Subcutaneous abdominal adipose tissue (tissue), 5 donors: ENCODE measurements around the gene SLC37A2.
A peak's percentile ranks its signal among the peaks of the same experiment; 100 is the strongest.

ENCODE experiments used
- H3K27ac ChIP-seq: one replicate; pipeline ENCODE4 v1.7.0; 2013; ENCODE audit warnings: low read depth, mild to moderate bottlenecking, inconsistent platforms, low read length, moderate library complexity
- H3K27me3 ChIP-seq, 5 donors: one replicate each; pipeline ENCODE4 v1.7.0; 2013; ENCODE audit warnings: low read length in 5 of 5, inconsistent platforms in 1 of 5; ENCODE audit not compliant: control insufficient read depth in 5 of 5, insufficient read depth in 4 of 5
- H3K36me3 ChIP-seq, 5 donors: one replicate each; pipeline ENCODE4 v1.7.0; 2013; ENCODE audit warnings: low read length in 5 of 5; ENCODE audit not compliant: control insufficient read depth in 5 of 5, insufficient read depth in 5 of 5
- H3K4me1 ChIP-seq, 5 donors: one replicate each; pipeline ENCODE4 v1.7.0; 2013; ENCODE audit warnings: low read length in 5 of 5, mild to moderate bottlenecking in 3 of 5, moderate library complexity in 1 of 5; ENCODE audit not compliant: control insufficient read depth in 5 of 5, insufficient read depth in 5 of 5
- H3K4me3 ChIP-seq, 5 donors: one replicate each; pipeline ENCODE4 v1.7.0; 2013; ENCODE audit warnings: low read length in 5 of 5, low read depth in 1 of 5
- H3K9ac ChIP-seq, 5 donors: one replicate each; pipeline ENCODE4 v1.7.0; 2013; ENCODE audit warnings: low read length in 5 of 5, mild to moderate bottlenecking in 4 of 5, moderate library complexity in 3 of 5
- H3K9me3 ChIP-seq, 5 donors: one replicate each; pipeline ENCODE4 v1.7.0; 2013; ENCODE audit warnings: low read length in 5 of 5; ENCODE audit not compliant: control insufficient read depth in 5 of 5
- donor health status: healthy.
- donor health status: healthy.
- donor health status: healthy.
- donor health status: healthy.
- donor health status: healthy.

SLC37A2 gene

DNA sequence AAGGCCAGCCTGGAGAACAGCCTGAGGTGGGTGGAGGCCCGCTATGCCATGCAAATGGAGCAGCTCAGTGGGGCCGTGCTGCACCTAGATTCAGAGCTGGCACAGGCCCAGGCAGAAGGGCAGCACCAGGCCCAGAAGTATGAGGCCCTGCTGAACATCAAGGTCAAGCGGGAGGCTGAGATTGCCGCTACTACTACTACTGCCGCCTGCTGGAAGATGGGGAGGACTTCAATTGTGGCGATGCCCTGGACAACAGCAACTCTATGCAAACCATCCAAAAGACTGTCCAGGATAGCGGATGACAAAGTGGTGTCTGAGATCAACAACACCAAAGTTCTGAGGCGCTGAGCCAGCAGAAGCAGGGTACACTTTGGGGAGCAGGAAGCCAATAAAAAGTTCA lies 51.4 kb downstream of the SLC37A2 start:
- no peaks in the 10 kb centered on the region for H3K27me3 ChIP-seq
- H3K4me3 ChIP-seq: no peak overlapping the region
- no peaks in the 10 kb centered on the region for H3K9me3 ChIP-seq
- H3K4me1 ChIP-seq: peaks cover 0 to 19% (median 14%) of the 10 kb centered on the region in 5 donors
- no peak overlapping the region for H3K9ac ChIP-seq
- no peak overlapping the region for H3K27ac ChIP-seq
- H3K36me3 ChIP-seq: no peaks in the 10 kb centered on the region

GRCh38 chr11:125117429-125117828 lies 54.3 kb downstream of the SLC37A2 start:
- Histone ChIP-seq H3K27me3 (no peaks in the 10 kb centered on the region), H3K9me3 (no peaks in the 10 kb centered on the region), H3K9ac (no peak overlapping the region), H3K27ac (no peak overlapping the region), H3K4me3 (no peak overlapping the region), H3K36me3 (no peaks in the 10 kb centered on the region), H3K4me1 (peaks cover 0 to under 1% (median 0%) of the 10 kb centered on the region in 5 donors)

DNA sequence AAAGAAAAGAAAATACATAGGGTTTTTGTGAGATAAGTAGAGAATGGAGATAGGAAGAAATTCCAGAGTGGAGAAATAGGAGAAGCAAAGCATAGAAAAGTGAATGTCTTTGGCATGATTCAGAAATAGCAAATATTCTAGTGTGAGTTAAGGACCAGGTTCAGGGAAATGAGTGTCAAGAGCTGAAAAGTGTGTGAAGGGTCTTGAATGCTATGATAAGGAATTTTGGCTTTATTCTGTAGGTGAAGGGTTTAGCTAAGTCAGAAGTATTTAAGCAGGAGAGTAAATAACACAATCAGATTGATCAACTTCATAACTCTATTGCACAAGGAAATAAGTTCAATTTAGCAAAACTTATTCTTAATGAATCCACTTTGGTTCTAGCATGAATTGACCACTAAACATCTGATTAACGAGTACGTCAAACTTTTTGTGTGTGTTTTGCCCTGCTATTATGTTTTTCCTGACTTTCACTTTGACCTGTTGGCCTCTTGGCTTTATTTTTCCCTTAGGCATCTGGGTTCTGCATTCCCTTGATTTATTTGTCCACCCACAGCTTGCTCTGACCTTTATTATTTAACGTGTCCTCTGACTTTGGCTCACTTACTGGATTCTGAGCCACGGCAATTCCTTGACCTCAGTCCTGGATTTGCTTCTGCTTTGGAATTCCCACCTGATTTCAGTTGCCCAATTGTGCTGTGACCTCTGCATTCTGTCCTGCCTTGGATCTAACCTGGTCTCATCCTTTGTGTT lies 60.3 kb downstream of the SLC37A2 start:
- peaks cover 0 to 19% (median 10%) of the 10 kb centered on the region in 5 donors for H3K4me1 ChIP-seq
- H3K27me3 ChIP-seq: no peaks in the 10 kb centered on the region
- peak overlapping the region; percentile 90 for H3K27ac ChIP-seq
- peak overlapping the region in 3 of 5 donors; percentile 21 to 65 (median 25) for H3K9ac ChIP-seq
- no peaks in the 10 kb centered on the region for H3K9me3 ChIP-seq
- H3K4me3 ChIP-seq: peak overlapping the region in 4 of 5 donors; percentile 38 to 49 (median 43)
- H3K36me3 ChIP-seq: no peaks in the 10 kb centered on the region

DNA sequence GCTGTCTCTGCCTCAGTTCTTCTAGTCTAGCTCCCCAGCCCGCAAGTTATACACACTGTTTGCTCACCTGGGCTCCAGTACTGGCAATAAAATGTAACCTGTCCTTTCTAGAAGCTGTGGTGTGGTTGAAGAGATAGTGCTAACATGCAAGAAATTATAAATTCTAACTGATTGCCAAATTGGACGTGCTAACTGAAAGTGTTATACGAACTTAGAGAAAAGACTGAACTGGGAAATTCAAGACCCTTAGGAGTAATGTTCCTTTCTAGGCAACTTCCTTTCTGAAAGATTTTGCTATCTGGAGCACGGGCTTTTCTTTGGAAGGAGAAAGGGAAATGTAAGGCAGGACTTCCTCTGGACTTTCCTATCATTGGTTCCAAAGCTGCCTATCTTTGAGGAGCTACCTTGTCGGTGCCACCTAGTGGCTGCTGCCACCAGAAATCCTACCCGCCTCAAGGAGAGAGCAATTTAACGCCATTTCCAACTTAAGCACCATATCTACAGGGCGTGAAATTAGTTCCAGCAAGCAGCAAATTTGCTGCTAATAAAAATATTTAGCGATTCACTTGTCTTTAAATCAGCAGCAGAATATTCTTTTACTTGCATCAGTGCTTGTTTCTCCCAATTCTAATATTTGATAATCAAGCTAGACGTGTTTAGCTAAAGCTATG lies 61.0 kb downstream of the SLC37A2 start:
- no peaks in the 10 kb centered on the region for H3K9me3 ChIP-seq
- peaks cover 0 to 2% (median 0%) of the 10 kb centered on the region in 5 donors for H3K27me3 ChIP-seq
- peak overlapping the region; percentile 90 for H3K27ac ChIP-seq
- H3K4me3 ChIP-seq: peak overlapping the region; percentile 8 to 49 (median 38)
- H3K36me3 ChIP-seq: no peaks in the 10 kb centered on the region
- H3K4me1 ChIP-seq: peaks cover 0 to 19% (median 10%) of the 10 kb centered on the region in 5 donors
- H3K9ac ChIP-seq: peak overlapping the region in 2 of 5 donors; percentile 21 to 65

DNA sequence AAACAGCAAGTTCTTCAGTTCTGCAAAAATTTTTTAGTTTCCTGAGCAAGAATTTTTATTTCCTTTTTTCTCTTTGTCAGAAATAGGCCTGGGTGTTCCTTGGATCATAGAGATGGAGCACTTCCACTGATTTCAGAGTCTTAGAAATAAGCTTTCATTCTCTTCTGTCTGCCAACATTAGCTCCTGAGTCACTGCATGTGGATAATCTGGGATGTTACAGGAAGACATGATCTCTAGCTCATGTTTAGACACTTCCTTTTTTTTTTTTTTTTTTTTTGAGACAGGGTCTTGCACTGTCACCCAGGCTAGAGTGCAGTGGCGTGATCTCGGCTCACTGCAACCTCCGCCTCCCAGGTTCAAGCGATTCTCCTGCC lies 61.5 kb downstream of the SLC37A2 start:
- H3K27ac ChIP-seq: peak overlapping the region; percentile 90
- H3K4me1 ChIP-seq: peaks cover 0 to 19% (median 10%) of the 10 kb centered on the region in 5 donors
- H3K9me3 ChIP-seq: no peaks in the 10 kb centered on the region
- peak overlapping the region in 1 of 5 donors; percentile 48 for H3K4me3 ChIP-seq
- no peaks in the 10 kb centered on the region for H3K36me3 ChIP-seq
- no peak overlapping the region for H3K9ac ChIP-seq
- peaks cover 0 to 3% (median 0%) of the 10 kb centered on the region in 5 donors for H3K27me3 ChIP-seq

GRCh38 chr11:125128450-125128849 lies 65.3 kb downstream of the SLC37A2 start:
- H3K27ac ChIP-seq: no peak overlapping the region
- H3K36me3 ChIP-seq: no peaks in the 10 kb centered on the region
- H3K9ac ChIP-seq: no peak overlapping the region
- H3K4me3 ChIP-seq: no peak overlapping the region
- H3K9me3 ChIP-seq: no peaks in the 10 kb centered on the region
- peaks cover 0 to 4% (median 3%) of the 10 kb centered on the region in 5 donors for H3K27me3 ChIP-seq
- peaks cover 0 to 14% (median 8%) of the 10 kb centered on the region in 5 donors for H3K4me1 ChIP-seq

DNA sequence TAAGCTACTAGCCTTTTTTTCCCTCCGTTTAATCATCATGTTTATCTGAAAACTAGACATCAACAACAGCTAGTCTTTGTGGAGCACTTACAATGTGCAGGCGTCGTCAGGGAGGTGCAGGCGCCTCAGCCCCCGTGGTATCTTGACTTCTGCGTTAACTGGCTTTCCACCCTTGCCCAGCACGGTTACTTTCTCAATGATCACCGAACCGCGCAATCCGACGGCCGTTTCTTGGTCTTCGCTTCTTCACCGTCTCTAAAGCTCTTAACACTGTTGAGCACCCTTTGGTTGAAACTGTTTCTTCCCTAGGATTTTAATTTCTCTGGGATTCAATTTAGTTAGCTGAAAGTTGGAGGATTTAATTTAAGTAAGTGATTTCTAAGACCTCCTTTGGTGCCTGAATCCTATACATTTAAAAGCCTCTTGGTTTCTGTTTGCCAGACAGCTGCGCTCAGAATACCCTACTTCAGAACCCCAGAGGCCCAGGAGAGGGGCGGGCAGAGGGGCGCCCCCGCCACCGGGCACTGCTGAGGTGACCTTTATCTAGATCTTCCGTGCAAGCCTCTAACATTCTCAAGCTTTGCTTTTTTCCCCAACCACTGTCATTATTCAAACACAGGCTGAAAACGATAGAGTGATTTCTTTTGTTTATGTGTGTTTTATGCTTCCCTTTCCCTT lies 66.3 kb downstream of the SLC37A2 start:
- Histone ChIP-seq H3K36me3 (no peaks in the 10 kb centered on the region), H3K9me3 (no peaks in the 10 kb centered on the region), H3K4me3 (no peak overlapping the region), H3K4me1 (peaks cover 0 to 11% (median 0%) of the 10 kb centered on the region in 5 donors), H3K27me3 (peaks cover 0 to 4% (median 3%) of the 10 kb centered on the region in 5 donors), H3K9ac (no peak overlapping the region), H3K27ac (no peak overlapping the region)

DNA sequence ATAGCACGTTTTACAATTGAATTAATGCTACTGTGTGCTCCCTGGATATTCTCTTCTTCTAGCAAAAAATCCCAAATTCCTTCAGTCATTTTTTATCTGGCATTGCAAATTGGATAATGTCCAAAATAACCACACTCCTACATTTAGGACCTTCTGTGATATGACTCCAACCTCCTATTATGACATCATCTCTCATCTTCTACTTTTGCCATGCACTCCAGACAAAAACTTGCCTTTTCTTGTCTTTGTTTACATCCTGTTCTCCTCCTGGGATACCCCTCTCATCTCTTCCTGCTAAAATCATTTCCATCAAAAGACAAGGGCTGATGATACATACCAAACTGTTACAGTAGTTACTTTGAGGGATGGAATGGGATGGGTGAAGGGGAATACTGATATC lies 69.0 kb downstream of the SLC37A2 start:
- Histone ChIP-seq H3K9me3 (no peaks in the 10 kb centered on the region), H3K36me3 (no peaks in the 10 kb centered on the region), H3K9ac (no peak overlapping the region), H3K4me1 (peaks cover 0 to 8% (median 0%) of the 10 kb centered on the region in 5 donors), H3K27ac (no peak overlapping the region), H3K27me3 (peaks cover 0 to 4% (median 3%) of the 10 kb centered on the region in 5 donors), H3K4me3 (no peak overlapping the region)

- Histone ChIP-seq H3K4me1 (peaks cover 0 to 8% (median 0%) of the 10 kb centered on the region in 5 donors), H3K9me3 (no peaks in the 10 kb centered on the region), H3K9ac (no peak overlapping the region), H3K36me3 (no peaks in the 10 kb centered on the region), H3K27ac (no peak overlapping the region), H3K27me3 (peaks cover 0 to 4% (median 3%) of the 10 kb centered on the region in 5 donors), H3K4me3 (no peak overlapping the region)
Observed at GRCh38 chr11:125132596-125132995, 69.5 kb downstream of the SLC37A2 start.

DNA sequence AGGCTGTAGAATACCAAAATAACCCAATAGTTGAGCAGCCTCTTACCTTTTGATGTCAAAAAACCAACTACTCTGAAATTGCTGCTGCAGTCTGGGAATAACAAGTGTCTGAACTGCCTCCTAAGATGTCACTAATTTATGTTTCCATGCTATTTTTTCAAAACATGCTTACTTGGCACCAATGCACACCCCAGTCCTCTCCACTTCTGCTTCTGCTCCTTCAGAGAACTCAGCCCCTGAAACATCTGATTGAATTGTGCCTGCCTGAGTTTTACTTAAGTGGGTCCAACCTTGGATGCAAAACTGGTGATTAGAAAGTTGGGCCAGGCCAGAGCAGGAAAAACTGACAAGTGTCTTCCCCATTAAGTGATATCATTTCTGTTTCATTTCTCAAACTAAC lies 72.9 kb downstream of the SLC37A2 start:
- H3K9ac ChIP-seq: no peak overlapping the region
- peaks cover 0 to 4% (median 3%) of the 10 kb centered on the region in 5 donors for H3K27me3 ChIP-seq
- H3K27ac ChIP-seq: no peak overlapping the region
- H3K36me3 ChIP-seq: no peaks in the 10 kb centered on the region
- peaks cover 0 to 26% (median 13%) of the 10 kb centered on the region in 5 donors for H3K4me1 ChIP-seq
- H3K9me3 ChIP-seq: no peaks in the 10 kb centered on the region
- no peak overlapping the region for H3K4me3 ChIP-seq
